BLaER1 treated with 17β-estradiol and CSF1 and Interleukin-3, amounts not matched to agents 10 nM and 100 nM (cell line): ENCODE measurements around the gene WIPF2.
A peak's percentile ranks its signal among the peaks of the same experiment; 100 is the strongest.

ENCODE experiments used
- H3K27ac ChIP-seq, 11 experiments: shearing (Covaris generic); formaldehyde crosslinking; 2 replicates each; pipeline ENCODE4 v1.8.1; 2022
- H3K27me3 ChIP-seq, 11 experiments: shearing (Covaris generic); formaldehyde crosslinking; 2 replicates each; pipeline ENCODE4 v1.8.1; 2022
- H3K36me3 ChIP-seq, 11 experiments: shearing (Covaris generic); formaldehyde crosslinking; 2 replicates each; pipeline ENCODE4 v1.8.1; 2022
- H3K4me1 ChIP-seq, 10 experiments: shearing (Covaris generic); formaldehyde crosslinking; 2 replicates each; pipeline ENCODE4 v1.8.1; 2022
- H3K4me2 ChIP-seq, 11 experiments: shearing (Covaris generic); formaldehyde crosslinking; 2 replicates each; pipeline ENCODE4 v1.8.1; 2022
- H3K4me3 ChIP-seq, 10 experiments: shearing (Covaris generic); formaldehyde crosslinking; 2 replicates each; pipeline ENCODE4 v1.8.1; 2022
- H3K9ac ChIP-seq, 11 experiments: shearing (Covaris generic); formaldehyde crosslinking; 2 replicates each; pipeline ENCODE4 v1.8.1; 2022
- H3K9me3 ChIP-seq, 11 experiments: shearing (Covaris generic); formaldehyde crosslinking; replicated peaks in 1 of 11; 2 replicates each; pipeline ENCODE4 v1.8.1; 2022
- H4K20me1 ChIP-seq, 11 experiments: shearing (Covaris generic); formaldehyde crosslinking; 2 replicates each; pipeline ENCODE4 v1.8.1; 2022
- Cebpa-rat ChIP-seq, 11 experiments: shearing (Covaris generic); IDR thresholded peaks; 2 replicates each; pipeline ENCODE4 v1.8.1; 2022

WIPF2 gene

DNA sequence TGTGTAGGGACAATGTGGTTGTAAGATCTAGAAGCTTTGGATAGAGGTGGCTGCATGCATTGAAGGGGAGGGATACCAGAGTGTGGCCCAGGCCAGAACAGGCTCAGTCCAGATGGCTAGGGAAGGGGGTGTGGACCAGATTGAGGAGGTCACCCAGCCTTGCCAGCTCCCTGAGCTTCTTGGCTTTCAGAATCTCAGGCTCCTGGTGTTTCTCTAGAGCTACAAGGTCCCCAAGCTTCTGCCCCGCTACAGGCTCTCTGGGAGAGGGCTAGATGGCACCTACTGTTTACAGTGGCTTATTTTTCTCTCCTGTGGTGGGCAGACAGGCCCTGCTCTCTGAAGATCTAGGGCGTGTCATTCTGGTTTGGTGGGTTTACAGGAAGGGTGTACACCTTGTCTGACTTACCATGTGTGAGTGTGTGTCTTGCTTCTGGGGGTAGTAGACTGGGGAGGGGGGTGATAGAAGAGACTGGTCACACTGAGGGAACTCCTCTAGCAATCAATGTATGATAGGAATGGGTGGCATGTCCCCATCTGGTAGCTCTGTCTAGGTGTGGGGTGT is 90.9 kb downstream of the WIPF2 start:
- peaks cover 89 to 97% (median 92%) of the 10 kb centered on the region in 10 experiments for H3K4me1 ChIP-seq
- peak overlapping the region in 5 of 11 experiments; percentile 4 to 71 (median 32); a peak in 6 of 22 replicates for H3K27ac ChIP-seq
- H3K27me3 ChIP-seq, result no peaks in the 10 kb centered on the region
- peaks cover 0 to 8% (median 0%) of the 10 kb centered on the region in 11 experiments; a peak in 2 of 22 replicates for H4K20me1 ChIP-seq
- peak overlapping the region; percentile 87 to 99 (median 96) for H3K4me2 ChIP-seq
- H3K9ac ChIP-seq, result peak overlapping the region in 7 of 11 experiments; percentile 52 to 72 (median 63); a peak in 6 of 22 replicates
- H3K9me3 ChIP-seq, result no peaks in the 10 kb centered on the region
- H3K36me3 ChIP-seq, result peaks cover 0 to 5% (median under 1%) of the 10 kb centered on the region in 11 experiments; a peak in 6 of 22 replicates
- H3K4me3 ChIP-seq, result peak overlapping the region in 8 of 10 experiments; percentile 48 to 64 (median 54); a peak in 11 of 20 replicates
- TF ChIP-seq Cebpa-rat (IDR thresholded peaks at IDR 0.05), result no peak

DNA sequence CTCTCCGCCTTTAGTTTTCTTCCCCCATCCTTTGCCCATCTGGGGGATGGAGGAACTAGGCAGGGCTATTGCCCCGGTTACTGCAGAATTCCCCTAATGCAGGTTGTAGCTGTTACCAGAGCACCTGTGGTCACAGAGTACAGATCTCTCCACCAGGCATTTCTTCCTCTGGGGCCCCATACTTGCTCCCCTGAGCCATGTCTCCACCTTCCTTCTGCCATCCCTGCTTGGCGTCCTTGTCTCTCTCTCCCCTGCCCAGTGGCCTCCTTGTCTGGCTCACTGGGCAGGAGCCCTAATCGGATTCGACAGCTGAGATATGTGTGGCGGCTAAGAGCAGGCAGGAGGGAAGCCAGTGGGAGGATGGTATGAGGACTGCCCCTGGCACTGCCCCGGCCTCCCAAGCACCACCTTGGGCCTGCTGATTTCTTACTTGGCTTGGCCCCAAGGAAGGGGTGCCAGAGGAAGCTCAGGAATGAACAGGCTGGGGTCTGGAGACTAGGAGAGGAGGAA is 91.8 kb downstream of the WIPF2 start:
- Histone ChIP-seq H3K4me2 (peak overlapping the region; percentile 87 to 99 (median 96)), H3K27me3 (no peaks in the 10 kb centered on the region), H3K9me3 (no peaks in the 10 kb centered on the region), H3K4me1 (peaks cover 97 to 100% (median 99%) of the 10 kb centered on the region in 10 experiments), H3K4me3 (peak overlapping the region in 4 of 10 experiments; percentile 1 to 53 (median 36); a peak in 4 of 20 replicates), H3K27ac (peak overlapping the region in 10 of 11 experiments; percentile 9 to 72 (median 55); a peak in 19 of 22 replicates), H3K9ac (peak overlapping the region in 10 of 11 experiments; percentile 9 to 66 (median 56); a peak in 14 of 22 replicates), H3K36me3 (no peaks in the 10 kb centered on the region; a peak in 1 of 22 replicates), H4K20me1 (peaks cover 0 to 8% (median 0%) of the 10 kb centered on the region in 11 experiments; a peak in 2 of 22 replicates)
- TF ChIP-seq Cebpa-rat (IDR thresholded peaks at IDR 0.05), result no peak

DNA sequence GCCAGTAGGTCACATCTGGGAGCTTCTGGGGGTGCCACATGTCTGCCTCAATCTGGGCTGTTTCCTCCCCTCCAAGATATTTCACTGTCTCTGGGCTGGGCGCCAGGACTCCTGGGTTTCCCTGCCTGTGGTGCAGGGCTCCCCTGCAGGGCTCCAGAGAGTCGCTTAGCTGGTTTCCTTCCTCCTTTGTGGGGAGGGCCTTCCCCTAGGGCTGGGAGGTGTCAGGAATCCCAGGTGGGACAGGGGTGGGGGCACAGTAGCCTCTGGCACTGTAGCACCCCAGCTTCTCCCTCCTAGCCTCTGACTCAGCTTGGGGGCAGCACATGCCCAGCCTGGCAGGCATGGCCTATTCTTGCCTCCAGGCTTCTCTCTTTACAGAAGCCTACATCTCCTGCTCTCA is 92.5 kb downstream of the WIPF2 start:
- H3K36me3 ChIP-seq, result no peaks in the 10 kb centered on the region
- peak overlapping the region; percentile 87 to 99 (median 96) for H3K4me2 ChIP-seq
- H3K4me3 ChIP-seq, result peak overlapping the region in 4 of 10 experiments; percentile 20 to 53 (median 36); a peak in 6 of 20 replicates
- no peaks in the 10 kb centered on the region for H3K9me3 ChIP-seq
- peaks cover 0 to 8% (median 0%) of the 10 kb centered on the region in 11 experiments; a peak in 2 of 22 replicates for H4K20me1 ChIP-seq
- no peaks in the 10 kb centered on the region for H3K27me3 ChIP-seq
- H3K9ac ChIP-seq, result peak overlapping the region in 10 of 11 experiments; percentile 24 to 67 (median 60); a peak in 16 of 22 replicates
- H3K4me1 ChIP-seq, result peaks cover 97 to 100% (median 99%) of the 10 kb centered on the region in 10 experiments
- H3K27ac ChIP-seq, result peak overlapping the region; percentile 9 to 72 (median 55); a peak in 19 of 22 replicates
- no peak for TF ChIP-seq Cebpa-rat (IDR thresholded peaks at IDR 0.05)

DNA sequence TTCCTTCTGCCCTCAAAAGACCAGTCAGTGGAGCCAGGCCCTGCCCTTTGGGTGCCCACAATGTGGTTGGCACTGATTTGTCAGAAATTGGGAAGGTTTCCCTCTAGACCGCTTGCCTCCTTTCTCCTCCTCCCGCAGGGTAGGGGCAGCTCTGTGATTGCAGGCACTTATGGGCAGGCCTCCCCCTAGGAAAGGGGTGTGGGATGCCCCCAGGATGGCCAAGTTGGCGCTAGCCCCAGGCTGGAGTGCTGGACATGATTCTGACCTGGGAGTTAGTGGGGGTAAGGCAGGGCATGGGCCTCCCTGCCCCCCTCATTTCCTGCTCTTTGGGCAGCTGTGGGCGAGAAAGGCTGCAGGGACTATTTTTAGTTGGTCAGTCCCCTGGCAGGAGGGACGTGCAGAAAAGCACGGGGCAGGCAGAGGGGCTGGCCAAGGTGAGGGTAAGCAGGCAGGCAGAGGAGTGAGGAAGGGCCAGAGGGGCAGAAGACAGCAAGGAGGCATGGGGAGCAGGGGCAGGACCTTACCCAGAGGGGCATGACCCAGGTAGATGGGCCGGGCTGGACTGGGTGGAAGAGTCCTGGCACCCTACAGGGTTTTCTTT is 93.1 kb downstream of the WIPF2 start:
- Histone ChIP-seq H3K4me3 (peak overlapping the region in 5 of 10 experiments; percentile 20 to 53 (median 44); a peak in 9 of 20 replicates), H4K20me1 (peaks cover 0 to 8% (median 0%) of the 10 kb centered on the region in 11 experiments; a peak in 4 of 22 replicates), H3K4me2 (peak overlapping the region; percentile 87 to 99 (median 96)), H3K9me3 (no peaks in the 10 kb centered on the region), H3K9ac (peak overlapping the region in 10 of 11 experiments; percentile 25 to 67 (median 60); a peak in 19 of 22 replicates), H3K27me3 (no peaks in the 10 kb centered on the region), H3K27ac (peak overlapping the region in 10 of 11 experiments; percentile 27 to 72 (median 55); a peak in 20 of 22 replicates), H3K36me3 (no peaks in the 10 kb centered on the region), H3K4me1 (peaks cover 97 to 100% (median 99%) of the 10 kb centered on the region in 10 experiments)
- no peak for TF ChIP-seq Cebpa-rat (IDR thresholded peaks at IDR 0.05)

DNA sequence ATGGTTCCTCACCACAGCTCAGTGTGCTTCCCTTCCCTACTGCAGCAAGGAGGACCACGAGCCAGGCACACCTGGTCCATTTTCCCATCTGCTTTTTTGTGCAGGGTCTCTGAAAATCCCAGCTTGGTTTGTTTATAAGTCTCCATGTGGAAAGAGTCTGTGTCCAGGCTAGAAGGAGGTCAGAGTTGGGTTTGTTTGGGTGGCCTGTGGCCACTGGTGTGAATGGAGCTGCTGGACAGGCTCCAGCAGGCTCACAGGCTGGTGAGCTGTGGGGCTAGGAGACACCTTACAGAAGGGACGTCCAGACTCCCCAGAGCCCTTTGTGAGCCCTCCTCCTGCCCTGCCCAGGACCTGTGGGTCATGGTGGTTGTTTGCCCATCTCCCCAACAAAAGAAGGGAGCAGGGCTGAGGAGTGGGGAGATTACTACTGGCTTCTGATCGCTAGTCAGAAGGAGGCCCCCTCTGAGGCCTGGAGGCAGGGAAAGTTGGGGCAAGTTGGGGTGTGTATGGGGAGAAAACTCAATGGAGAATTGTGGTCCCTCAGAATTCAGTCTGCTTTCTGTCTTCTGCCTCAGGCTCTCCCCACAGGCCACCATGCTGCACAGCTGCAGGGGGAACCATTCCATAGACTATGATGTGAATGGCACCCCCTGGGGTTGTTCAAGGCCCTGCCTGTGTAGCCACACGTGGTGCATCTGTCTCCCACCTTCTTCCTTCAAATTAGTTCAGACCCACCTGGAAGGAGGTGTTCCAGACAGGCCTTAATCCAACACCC is 94.0 kb downstream of the WIPF2 start:
- H3K9me3 ChIP-seq, result no peaks in the 10 kb centered on the region
- H4K20me1 ChIP-seq, result peaks cover 0 to 8% (median 0%) of the 10 kb centered on the region in 11 experiments; a peak in 4 of 22 replicates
- peak overlapping the region in 9 of 11 experiments; percentile 18 to 72 (median 55); a peak in 17 of 22 replicates for H3K27ac ChIP-seq
- peak overlapping the region in 8 of 11 experiments; percentile 25 to 67 (median 64); a peak in 9 of 22 replicates for H3K9ac ChIP-seq
- peaks cover 95 to 98% (median 97%) of the 10 kb centered on the region in 10 experiments for H3K4me1 ChIP-seq
- no peaks in the 10 kb centered on the region for H3K27me3 ChIP-seq
- H3K4me2 ChIP-seq, result peak overlapping the region; percentile 87 to 99 (median 96)
- H3K4me3 ChIP-seq, result peak overlapping the region in 2 of 10 experiments; percentile 21 to 44; a peak in 4 of 20 replicates
- no peaks in the 10 kb centered on the region for H3K36me3 ChIP-seq
- TF ChIP-seq Cebpa-rat (IDR thresholded peaks at IDR 0.05), result no peak

DNA sequence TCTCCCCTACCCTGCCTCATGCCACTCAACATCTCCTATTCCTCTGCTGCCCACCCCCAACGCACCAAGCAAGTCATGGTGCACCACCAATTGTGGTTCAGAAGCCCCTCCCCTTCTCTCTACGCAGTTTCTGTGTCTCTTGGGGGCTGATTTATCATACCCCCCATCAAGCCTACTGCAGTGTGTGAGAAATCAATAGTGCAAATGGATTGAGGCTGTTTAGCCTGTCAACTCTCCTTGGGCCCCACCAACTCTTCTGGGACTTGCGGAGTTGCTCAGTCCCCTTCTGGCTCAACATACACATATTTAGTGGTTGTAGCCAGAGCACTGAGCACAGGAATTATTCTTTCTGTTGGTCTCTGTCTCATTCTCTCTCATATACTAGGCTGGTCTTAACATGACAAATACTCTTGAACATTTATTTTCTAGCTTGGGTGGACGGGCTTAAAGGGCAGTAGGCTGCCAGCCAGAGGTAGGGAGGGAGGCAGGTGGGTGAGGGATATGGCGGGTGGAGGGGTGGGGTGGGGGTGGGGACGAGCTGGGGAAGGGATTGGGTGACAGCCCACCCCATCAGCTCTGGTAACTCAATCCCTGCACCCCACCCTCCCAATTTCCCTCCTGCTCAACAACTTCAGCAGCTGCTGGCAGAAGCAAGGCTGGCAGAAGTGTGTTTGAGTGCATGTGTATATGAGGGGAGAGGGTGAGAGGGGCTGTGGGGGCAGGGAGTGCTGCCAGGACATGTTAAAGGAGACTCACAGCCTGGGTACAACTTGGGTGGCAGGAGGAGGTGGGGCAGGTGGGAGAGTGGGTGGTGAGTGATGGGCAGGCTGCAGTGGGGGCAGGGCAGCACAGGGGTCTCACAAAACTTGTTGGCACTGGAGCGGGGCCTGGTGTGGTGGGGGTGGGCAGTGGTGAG is 94.8 kb downstream of the WIPF2 start:
- TF ChIP-seq Cebpa-rat (IDR thresholded peaks at IDR 0.05), result no peak
- Histone ChIP-seq H3K36me3 (no peaks in the 10 kb centered on the region), H3K4me3 (no peak overlapping the region; a peak in 2 of 20 replicates), H3K4me2 (peak overlapping the region; percentile 87 to 100 (median 96)), H3K9me3 (no peaks in the 10 kb centered on the region), H4K20me1 (peaks cover 0 to 14% (median 3%) of the 10 kb centered on the region in 11 experiments; a peak in 14 of 22 replicates), H3K4me1 (peaks cover 86 to 97% (median 94%) of the 10 kb centered on the region in 10 experiments), H3K27me3 (peaks cover 0 to 5% (median 0%) of the 10 kb centered on the region in 11 experiments; a peak in 2 of 22 replicates), H3K9ac (no peak overlapping the region; a peak in 1 of 22 replicates), H3K27ac (peak overlapping the region in 8 of 11 experiments; percentile 17 to 72 (median 55); a peak in 11 of 22 replicates)

DNA sequence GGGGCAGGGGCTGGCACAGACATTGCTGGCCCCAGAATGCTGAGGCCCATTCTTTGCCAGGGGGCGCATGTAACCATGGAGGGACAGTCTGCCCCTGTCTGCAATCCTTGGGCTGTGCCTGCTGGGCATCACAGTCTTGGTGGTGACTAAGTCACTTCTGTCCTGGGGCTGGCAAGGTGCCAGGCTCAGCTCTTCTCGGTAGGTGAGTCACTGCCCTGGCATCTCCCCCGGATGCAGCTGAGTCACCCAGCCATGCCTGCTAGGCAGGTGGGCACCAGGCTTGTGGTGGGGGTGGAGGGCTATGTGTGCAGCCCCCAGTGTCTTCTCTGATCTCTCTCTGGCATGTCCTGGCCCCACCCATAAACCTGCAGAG is 95.5 kb downstream of the WIPF2 start:
- Histone ChIP-seq H4K20me1 (peaks cover 0 to 20% (median 6%) of the 10 kb centered on the region in 11 experiments; a peak in 14 of 22 replicates), H3K4me3 (no peak overlapping the region), H3K27ac (peak overlapping the region in 6 of 11 experiments; percentile 22 to 43 (median 32); a peak in 7 of 22 replicates), H3K27me3 (peaks cover 0 to 6% (median 0%) of the 10 kb centered on the region in 11 experiments; a peak in 2 of 22 replicates), H3K9me3 (no peaks in the 10 kb centered on the region), H3K4me1 (peaks cover 80 to 96% (median 94%) of the 10 kb centered on the region in 10 experiments), H3K9ac (no peak overlapping the region; a peak in 1 of 22 replicates), H3K4me2 (peak overlapping the region; percentile 34 to 100 (median 65)), H3K36me3 (no peaks in the 10 kb centered on the region)
- no peak for TF ChIP-seq Cebpa-rat (IDR thresholded peaks at IDR 0.05)
